Choroid plexus epithelial cell (primary cell): Measurements from ENCODE around the gene FBLN2.

ENCODE experiments used
- DNase-seq: peaks from one replicate; pipeline ENCODE4 v3.0.0-alpha.2; 2010; ENCODE audit warnings: low read depth
- H3K4me3 ChIP-seq: 2 replicates; pipeline ENCODE4 v1.5.1; 2011; ENCODE audit warnings: low read depth, mild to moderate bottlenecking, control low read depth, low read length, moderate library complexity
- TF ChIP-seq, protein P1 (sequence below): conservative IDR thresholded peaks from 2 replicates; pipeline ENCODE4 v1.5.1; 2011; ENCODE audit warnings: low read depth, mild to moderate bottlenecking, control low read depth, inconsistent platforms, low read length, moderate library complexity

FBLN2 gene

DNA sequence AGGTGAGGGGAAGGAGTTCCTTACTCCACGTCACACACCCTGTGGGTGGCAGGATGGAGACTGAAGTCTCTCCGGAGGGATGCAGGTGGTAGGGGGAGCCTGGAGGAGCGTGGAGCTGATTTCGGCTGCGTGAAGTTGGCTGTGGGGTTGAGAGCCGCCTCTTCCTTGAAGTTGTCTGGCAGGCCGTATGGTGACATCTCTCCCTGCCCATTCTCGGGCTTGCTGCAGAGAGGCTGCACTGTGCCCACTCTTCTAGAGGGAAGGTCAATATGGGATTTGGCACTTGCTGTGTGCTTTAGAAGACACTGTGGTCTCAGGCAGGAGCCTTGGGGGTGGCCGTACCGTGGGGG, 13.4 kb upstream of the FBLN2 start:
- H3K4me3 ChIP-seq, result no peak overlapping the region
- TF ChIP-seq, protein P1, sequence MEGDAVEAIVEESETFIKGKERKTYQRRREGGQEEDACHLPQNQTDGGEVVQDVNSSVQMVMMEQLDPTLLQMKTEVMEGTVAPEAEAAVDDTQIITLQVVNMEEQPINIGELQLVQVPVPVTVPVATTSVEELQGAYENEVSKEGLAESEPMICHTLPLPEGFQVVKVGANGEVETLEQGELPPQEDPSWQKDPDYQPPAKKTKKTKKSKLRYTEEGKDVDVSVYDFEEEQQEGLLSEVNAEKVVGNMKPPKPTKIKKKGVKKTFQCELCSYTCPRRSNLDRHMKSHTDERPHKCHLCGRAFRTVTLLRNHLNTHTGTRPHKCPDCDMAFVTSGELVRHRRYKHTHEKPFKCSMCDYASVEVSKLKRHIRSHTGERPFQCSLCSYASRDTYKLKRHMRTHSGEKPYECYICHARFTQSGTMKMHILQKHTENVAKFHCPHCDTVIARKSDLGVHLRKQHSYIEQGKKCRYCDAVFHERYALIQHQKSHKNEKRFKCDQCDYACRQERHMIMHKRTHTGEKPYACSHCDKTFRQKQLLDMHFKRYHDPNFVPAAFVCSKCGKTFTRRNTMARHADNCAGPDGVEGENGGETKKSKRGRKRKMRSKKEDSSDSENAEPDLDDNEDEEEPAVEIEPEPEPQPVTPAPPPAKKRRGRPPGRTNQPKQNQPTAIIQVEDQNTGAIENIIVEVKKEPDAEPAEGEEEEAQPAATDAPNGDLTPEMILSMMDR, result no peak
- DNase-seq, result no peak

DNA sequence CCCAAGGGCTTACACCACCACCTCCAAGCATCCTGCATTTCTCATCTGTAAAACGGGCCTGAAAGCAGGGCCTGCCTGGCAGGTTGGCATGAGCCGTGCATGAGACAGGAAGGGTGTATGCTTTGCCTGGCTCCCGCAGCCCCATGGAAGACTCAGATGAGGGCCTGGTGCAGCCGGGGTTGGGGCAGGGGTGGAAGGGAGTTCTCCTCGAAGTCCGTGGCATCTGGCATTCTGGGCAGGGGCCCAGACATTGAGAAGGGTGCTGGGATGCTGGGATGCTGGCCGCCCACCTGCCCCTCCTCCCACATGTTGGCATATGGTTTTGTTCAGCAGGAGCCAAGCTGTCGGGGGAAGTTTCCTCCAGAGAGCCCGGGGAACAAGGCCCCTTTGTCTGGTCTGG, 13.0 kb upstream of the FBLN2 start:
- DNase-seq, result no peak
- H3K4me3 ChIP-seq, result no peak overlapping the region

DNA sequence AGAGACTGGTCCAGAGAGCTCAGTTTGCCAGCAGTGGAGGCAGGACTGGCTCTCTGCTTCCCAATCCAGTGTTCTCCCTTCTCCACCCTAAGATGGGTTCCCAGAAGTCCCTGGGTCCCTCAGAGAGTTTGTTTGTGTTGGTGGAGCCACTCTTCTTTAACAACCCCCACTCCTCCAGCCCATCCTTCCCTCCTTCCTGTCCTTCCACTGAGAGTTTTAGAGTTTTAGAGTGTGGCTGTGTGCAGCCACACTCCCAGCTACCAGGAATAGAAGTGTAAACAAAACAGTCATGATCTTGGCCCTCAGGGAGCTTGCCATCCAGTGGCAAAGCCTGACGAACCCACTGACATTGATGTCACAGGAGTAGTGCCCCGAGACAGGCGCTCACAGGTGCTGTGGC, 12.5 kb upstream of the FBLN2 start:
- no peak for DNase-seq
- no peak overlapping the region for H3K4me3 ChIP-seq
- TF ChIP-seq, protein P1, result no peak

More for the DNA sequence above, 13.0 kb upstream of the FBLN2 start:
- TF ChIP-seq, protein P1, result no peak

DNA sequence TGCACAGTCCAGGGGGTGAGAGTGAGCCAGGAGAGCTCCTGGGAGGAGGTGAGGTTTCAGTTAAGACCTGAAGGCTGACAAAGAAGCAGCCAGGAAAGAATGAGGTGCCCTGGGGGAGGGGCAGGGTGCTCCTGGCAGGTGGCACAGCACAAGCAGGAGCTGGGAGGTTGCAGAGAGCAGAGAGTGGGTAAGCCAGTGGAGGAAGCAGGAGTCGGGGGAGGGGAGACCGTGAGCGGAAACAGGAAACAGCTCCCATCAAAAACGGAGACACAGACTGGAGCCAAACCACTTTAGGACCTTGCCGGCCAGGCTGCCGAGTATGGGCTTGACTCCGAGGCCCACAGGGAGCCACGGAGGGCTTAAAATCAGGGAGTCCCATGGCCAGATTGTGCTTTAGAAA, 12.1 kb upstream of the FBLN2 start:
- TF ChIP-seq, protein P1, result no peak
- peak; percentile 36 for DNase-seq
- no peak overlapping the region for H3K4me3 ChIP-seq

DNA sequence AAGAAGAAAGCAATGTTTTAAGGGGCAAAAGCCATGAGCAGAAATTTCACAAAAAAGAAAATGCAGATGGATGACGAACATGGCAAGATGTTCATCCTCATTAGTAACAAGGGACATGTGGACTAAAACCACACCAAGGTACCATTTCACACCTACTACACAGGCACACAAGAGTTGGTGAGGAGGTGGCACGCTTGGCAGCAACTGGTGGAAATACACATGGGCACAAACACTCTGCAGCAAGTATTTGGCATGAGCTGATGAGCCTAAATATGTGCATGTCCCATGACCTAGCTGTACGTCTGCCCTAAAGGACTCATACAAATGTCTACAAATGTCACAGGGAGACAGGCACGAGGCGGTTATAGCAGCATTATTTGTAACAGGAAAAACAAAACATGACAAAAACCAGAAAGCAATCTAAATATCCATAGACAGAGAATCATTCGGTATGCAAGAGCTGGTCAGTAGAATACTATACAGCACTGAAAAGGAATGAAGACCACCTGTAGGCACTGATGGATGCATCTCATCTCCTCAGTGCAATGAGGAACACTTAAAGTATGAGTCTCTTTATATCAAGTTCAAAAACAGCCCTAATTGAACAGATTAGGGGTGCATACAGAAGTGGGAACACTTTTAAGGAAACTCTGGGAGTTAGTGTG, 11.5 kb upstream of the FBLN2 start:
- no peak for DNase-seq
- no peak overlapping the region for H3K4me3 ChIP-seq
- TF ChIP-seq, protein P1, result no peak

DNA sequence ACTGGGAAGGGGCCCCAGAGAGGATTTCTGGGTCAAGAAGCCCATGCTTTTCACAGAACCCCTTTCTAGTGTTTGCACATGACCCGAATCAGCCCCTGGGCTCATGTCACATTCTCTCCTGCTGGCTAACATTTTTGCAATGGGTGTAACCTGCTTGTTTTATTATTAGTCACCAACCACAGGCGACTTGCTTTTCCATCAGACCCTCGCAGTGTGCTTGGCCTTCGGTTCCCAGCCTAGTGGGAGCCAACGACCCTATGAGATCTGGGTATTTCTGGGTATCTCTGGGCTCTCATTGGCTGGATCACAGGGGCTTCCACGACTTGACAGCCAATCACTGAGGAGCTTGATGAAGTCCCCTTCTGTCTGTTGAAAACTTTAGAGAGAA, 11.0 kb upstream of the FBLN2 start:
- DNase-seq, result peak; percentile 96
- no peak overlapping the region for H3K4me3 ChIP-seq
- TF ChIP-seq, protein P1, result no peak

DNA sequence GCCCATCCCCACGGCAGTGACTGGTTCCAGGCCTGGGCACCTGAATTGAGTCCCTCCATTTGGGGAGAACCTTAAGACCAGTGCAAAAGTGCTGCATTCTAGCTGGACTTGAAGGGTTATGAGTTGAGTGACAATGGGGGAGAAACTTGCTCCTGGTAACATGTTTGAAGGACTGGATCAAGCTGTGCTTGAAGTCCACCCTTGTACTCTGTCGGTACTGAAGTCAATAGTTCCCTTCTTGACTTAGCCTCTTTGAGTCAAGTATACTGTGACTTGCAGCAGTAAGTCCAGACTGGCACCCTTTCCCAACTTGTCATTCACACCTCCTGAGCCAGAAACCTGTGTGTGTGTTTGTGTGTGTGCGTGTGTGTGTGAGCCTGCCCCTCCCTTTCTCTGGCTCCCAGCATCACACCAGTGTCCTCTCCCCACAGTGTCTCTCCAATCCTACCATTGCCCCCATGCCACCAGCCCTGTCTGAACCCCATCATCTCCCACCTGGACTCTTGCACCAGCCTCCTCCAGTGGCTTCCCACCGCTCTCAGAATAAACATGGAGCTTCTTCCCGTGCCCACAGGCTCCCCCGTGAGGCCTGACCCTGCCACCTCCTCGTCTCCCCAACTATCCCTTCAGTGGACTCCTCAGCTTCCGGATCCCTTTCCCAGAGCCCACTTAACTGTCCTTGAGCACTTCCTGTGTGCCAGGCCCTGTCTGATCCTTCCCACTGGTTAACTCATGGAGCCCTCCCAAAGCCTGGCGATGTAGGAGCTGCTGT, 10.2 kb upstream of the FBLN2 start:
- H3K4me3 ChIP-seq, result no peak overlapping the region
- DNase-seq, result no peak
- TF ChIP-seq, protein P1, result peak; percentile 4
